Stimulated activated CD4-positive, alpha-beta T cell treated with anti-CD3 and anti-CD28 coated beads, TNF-alpha, amount 100 ng/mL, for 4 hours (primary cell): Measurements from ENCODE around the gene LRRC49.
"Not testable (repeated sequence)": the region's sequence is repeated elsewhere in the genome, so short reads cannot be mapped to it uniquely, and the experiment has no call there.

Source experiments
- DNase-seq, 3 experiments: peaks; one replicate each; pipeline ENCODE4 v3.0.0-alpha.2; 2020; ENCODE audit warnings: low read depth in 3 of 3

LRRC49 gene

DNA sequence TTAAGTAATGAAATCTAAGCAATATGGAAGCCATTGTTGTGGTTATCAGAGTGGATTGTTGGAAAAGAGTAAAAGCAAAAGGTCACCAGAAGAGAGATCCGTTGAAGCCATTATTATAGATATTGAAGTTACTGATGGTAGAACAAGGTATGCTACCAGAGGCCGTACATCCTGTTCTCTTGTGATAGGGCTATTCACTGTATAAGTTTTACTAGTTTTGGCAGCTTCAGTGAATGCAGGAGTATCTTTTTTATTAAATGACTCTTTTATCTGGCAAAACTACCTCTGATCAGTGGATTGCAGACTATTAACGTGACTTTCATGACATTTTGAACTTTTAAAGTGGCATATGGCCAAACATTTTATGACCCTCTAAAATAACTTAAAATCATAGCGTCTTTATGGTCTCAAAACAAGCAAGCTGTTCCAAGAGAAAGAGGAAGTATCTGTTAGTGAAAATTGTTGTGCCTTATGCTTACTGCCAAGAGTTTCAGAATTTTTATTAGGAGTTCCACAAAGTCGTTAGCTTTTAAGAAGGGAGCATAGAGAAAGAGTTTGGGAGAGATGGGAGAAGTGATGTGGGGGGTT is 102.9 kb downstream of the LRRC49 start:
- DNase-seq: no peak

- no peak for DNase-seq
Measured at GRCh38 chr15:70998319-70998718, 105.7 kb downstream of the LRRC49 start.

GRCh38 chr15:71002316-71002715 is 109.7 kb downstream of the LRRC49 start:
- no peak for DNase-seq

DNA sequence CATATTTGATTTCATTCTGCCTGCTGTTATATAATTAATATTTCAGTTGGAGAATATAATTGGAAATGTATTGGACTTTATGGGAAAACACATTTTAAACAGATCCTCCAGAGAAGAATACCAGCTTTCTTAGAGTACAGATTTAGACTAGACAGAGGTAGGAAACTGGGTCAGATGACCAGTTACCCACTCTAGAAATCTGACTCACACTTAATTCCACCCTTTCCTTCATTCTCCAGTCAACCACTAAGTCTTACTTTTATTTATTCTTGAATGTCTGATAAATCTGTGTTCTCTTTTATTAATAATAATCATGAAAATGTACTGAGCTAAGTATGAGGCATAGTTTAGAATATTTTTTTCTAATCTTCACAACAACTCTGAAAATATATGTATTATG is 110.7 kb downstream of the LRRC49 start:
- DNase-seq: no peak

- not testable (repeated sequence) for DNase-seq
Measured at GRCh38 chr15:71004506-71004905, 111.9 kb downstream of the LRRC49 start.

GRCh38 chr15:71005895-71006294 is 113.3 kb downstream of the LRRC49 start:
- no peak for DNase-seq

- no peak for DNase-seq
Measured at GRCh38 chr15:71008250-71008870, 115.7 kb downstream of the LRRC49 start.

DNA sequence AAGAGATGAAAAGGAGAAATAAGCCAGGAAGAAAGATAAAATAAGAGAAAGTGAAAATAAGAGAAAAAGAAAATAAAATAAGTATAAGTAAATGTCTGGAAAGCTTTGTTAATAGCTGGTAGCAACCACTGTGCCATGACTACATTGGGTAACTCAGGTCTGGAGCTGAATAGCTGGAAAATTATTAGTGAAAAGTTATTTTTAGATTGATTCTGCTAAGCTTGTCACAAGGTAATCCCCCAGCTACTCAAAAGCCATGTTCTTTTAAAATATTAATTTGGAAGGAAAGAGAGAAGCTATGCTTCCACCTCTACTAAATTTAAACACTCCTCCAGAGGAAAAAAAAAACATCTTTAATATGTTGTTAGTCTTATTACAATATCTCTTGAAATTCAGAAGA is 117.8 kb downstream of the LRRC49 start:
- DNase-seq: no peak

- no peak for DNase-seq
Measured at GRCh38 chr15:71010997-71011396, 118.4 kb downstream of the LRRC49 start.

DNA sequence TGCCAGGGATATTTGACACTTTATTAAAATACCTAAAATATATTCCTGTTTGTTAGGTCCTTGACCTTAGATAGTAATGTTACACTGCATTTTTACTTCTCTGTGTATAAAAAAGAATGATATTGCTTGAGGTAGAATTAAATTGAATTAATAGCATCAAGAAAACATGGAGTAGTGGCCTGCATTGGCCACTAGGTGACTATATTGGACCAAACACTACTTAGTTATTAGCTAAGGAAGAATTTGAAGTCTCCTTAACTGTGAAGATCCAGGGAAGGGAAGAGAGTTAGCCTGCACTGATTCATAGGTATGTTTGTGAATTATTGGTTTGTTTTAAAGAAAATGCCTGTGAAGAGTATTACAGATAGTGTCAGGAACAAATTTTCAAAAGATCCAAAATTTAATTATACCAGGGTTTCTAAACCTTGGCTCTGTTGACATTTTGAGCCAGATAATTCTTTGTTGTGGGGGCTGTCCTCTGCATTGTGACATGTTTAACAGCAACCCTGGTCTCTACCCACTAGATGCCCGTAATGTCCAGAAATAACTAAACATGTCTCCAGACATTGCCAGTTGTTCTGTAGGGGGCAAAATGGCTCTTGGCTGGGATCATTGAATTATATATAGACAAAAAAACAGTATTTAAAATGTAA is 119.0 kb downstream of the LRRC49 start:
- no peak for DNase-seq

GRCh38 chr15:71013446-71013845 is 120.8 kb downstream of the LRRC49 start:
- no peak for DNase-seq

GRCh38 chr15:71015342-71015741 is 122.7 kb downstream of the LRRC49 start:
- DNase-seq: no peak

DNA sequence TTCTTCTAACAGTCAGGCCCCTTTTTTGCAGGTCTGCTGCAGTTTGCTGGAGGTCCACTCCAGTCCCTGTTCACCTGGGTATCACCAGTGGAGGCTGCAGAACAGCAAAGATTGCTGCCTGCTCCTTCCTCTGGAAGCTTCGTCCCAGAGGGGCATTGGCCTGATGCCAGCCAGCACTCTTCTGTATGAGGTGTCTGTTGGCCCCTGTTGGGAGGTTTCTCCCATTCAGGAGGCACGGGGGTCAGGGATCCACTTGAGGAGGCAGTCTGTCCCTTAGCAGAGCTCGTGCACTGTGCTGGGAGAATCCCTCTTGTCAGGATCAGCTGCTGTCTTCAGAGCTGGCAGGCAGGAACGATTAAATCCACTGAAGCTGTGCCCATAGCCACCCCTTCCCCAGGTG is 138.6 kb downstream of the LRRC49 start:
- DNase-seq: not testable (repeated sequence)

DNA sequence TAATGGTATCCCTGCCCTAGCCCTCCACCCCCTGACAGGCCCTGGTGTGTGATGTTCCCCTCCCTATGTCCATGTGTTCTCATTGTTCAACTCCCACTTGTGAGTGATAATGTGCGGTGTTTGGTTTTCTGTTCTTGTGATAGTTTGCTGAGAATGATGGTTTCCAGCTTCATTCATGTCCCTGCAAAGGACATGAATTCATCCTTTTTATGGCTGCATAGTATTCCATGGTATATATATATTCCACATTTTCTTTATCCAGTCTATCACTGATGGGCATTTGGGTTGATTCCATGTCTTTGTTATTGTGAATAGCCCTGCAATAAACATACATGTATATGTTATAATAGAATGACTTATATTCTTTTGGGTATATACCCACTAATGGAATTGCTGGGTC is 142.9 kb downstream of the LRRC49 start:
- not testable (repeated sequence) for DNase-seq

DNA sequence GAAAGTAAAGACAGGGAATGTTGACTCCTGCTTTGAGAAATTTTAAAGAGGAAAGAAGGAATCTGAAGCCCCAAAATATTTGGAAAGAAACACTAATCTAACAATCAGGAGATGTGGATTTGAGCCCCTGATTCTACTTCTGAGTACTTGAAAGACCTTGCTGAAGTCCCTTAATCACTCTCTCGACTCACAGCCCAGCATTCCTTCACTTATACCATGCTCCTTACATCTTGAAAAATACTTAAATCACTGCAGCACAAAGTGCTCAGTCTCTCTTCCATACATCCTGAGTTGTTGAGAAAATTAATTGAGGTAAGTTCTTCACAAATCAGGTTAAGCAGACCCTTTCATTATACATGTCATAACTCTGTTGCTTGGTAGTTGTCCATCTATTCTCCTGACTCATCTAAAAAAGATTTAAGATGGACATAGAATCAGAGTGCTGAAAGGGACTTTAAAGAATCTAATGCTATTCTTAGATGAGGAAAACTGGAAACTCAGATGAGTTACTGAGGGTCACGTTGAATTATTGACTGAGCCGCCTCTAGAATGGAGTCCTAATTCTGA is 149.8 kb downstream of the LRRC49 start:
- DNase-seq: no peak

DNA sequence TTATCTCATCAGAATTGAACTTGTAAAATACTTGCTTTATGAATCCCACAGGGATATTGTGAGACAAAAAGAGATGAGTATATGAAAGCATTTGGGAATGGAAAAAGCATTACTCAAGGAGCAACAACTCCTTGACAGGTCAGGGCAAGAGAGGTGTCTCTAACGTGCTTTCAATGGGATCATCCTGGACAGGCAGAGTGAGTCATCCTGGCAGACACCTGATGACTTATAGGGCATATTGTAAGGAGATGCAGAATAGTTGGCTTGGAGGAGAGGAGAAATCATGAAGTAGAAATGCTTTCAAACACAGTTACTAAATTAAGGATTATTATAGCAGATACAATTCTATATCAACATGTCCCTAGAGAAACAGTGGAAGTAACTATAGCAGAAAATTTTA is 150.7 kb downstream of the LRRC49 start:
- no peak for DNase-seq

GRCh38 chr15:71044006-71044405 is 151.4 kb downstream of the LRRC49 start:
- DNase-seq: no peak

- DNase-seq: not testable (repeated sequence)
Measured at GRCh38 chr15:71046146-71046545, 153.5 kb downstream of the LRRC49 start.

- no peak for DNase-seq
Measured at GRCh38 chr15:71048913-71049675, 156.5 kb downstream of the LRRC49 start.

GRCh38 chr15:71049706-71050422 is 157.2 kb downstream of the LRRC49 start:
- DNase-seq: no peak

DNA sequence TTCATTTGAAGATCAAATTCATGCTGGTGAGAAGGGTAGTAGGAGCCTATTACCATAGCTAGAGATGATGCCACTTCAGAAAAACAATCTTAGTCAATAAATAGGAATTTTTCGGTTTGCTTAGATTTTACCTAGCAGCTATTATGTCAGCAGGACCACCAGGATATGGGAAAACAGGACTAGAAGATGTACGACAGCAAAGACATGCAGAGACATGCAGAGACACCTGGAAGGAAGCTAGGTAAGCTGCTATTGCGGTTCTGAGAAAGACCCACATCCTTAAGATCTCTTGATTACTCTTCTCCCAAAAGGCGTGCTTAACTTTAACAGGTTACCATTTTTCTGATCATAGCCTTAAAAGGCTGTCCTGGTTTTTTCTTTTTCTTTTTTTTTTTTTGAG is 157.8 kb downstream of the LRRC49 start:
- DNase-seq: no peak

DNA sequence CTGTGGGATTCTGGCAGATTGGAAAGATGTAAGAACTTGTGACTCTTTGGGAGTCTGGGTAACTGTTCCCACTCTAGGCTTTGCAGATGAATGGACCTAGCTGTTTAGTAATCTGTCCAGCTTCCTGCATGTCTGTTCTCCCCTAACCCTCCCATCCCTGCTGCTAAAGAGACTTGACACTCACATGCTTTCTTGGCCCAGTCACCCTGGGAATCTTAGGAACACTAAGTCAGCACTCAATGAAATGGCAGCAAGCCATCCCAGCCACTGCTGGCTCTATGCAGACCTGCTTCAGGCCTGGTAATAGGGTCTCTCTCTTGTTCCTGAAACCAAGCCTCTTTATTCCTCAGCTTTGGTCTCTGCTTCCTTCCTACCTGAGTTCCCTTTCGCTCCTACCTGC is 158.9 kb downstream of the LRRC49 start:
- DNase-seq: no peak
